Heart left ventricle (tissue), 16 donors: ENCODE measurements around the gene IDH2. TPM values are rescaled to one million over a fixed set of nuclear protein-coding genes. Genes with fewer than 3 reads are reported as not detected.

Experiments
- ATAC-seq, 4 donors: fragments of 200-7000 bp; cut with Tn5 transposase; one replicate each; pipeline ENCODE4 v1.9.1; 2020 to 2022; ENCODE audit warnings: moderate library complexity in 4 of 4, mild to moderate bottlenecking in 3 of 4, moderate number of reproducible peaks in 1 of 4
- DNase-seq, 5 donors: peaks; one replicate each; pipeline ENCODE4 v3.0.0-alpha.2; 2020
- H3K27ac ChIP-seq, 12 donors: fragments of 200-600 bp; sonication (generic) in 4 of 12; one replicate each; pipeline versions ENCODE4 v1.5.0 to v1.8.0; 2016 to 2022; ENCODE audit warnings: mild to moderate bottlenecking in 2 of 12
- H3K27me3 ChIP-seq, 9 donors: fragments of 200-600 bp; sonication (generic) in 2 of 9; one replicate each; pipeline versions ENCODE4 v1.5.1 to v1.8.0; 2016 to 2022; ENCODE audit warnings: mild to moderate bottlenecking in 3 of 9
- H3K36me3 ChIP-seq, 9 donors: fragments of 200-600 bp; sonication (generic) in 2 of 9; one replicate each; pipeline versions ENCODE4 v1.5.0 to v1.8.0; 2018 to 2022; ENCODE audit warnings: mild to moderate bottlenecking in 2 of 9
- H3K4me1 ChIP-seq, 12 donors: fragments of 200-600 bp; sonication (generic) in 4 of 12; one replicate each; pipeline versions ENCODE4 v1.5.0 to v1.8.0; 2016 to 2022; ENCODE audit warnings: mild to moderate bottlenecking in 3 of 12
- H3K4me3 ChIP-seq, 12 donors: fragments of 200-600 bp; sonication (generic) in 4 of 12; one replicate each; pipeline versions ENCODE4 v1.5.0 to v1.8.0; 2017 to 2022; ENCODE audit warnings: mild to moderate bottlenecking in 9 of 12, moderate library complexity in 4 of 12
- H3K9me3 ChIP-seq, 12 donors: fragments of 200-600 bp; sonication (generic) in 4 of 12; one replicate each; pipeline versions ENCODE4 v1.5.0 to v1.8.0; 2016 to 2022; ENCODE audit warnings: mild to moderate bottlenecking in 1 of 12
- POLR2A ChIP-seq, 2 donors: fragments of 450-650 bp; IDR thresholded peaks; one replicate each; pipeline ENCODE4 v1.6.1; 2017; ENCODE audit warnings: antibody characterized with exemption in 2 of 2, mild to moderate bottlenecking in 2 of 2, moderate library complexity in 2 of 2
- WGBS, 4 donors: extraction: QIAGEN DNeasy Blood & Tissue Kit in 2 of 4; methylation state at CpG; one replicate each; pipeline versions ENCODE4 v1.1.5 to v1.1.7; 2013 to 2018; 5-methylcytosine and 5-hydroxymethylcytosine counted together
- intact Hi-C, 10 donors: fragments of 100-400 bp; cut with DNase I; formaldehyde crosslinking; loops; one replicate each; pipeline versions ENCODE4 v1.11.1 to v1.14.2; 2022
- polyA plus RNA-seq, 2 donors: library from polyadenylated mRNA; stranded (reverse); fragments of 200-250 nt; gene quantifications; one replicate each; pipeline ENCODE4 v1.2.3, GENCODE V29; 2013
- total RNA-seq, 9 donors: library from RNA; depleted of rRNA in 2 of 9; stranded (reverse); fragments of >200 nt in 2 of 9; fragmentation: NEBNext Ultra II Directional in 3 of 9; extraction: Animal tissue kit (Norgen Biotek cat#: 25700) in 3 of 9; gene quantifications; one replicate each; pipeline versions ENCODE4 v1.1.0 to v1.2.4, GENCODE V29; 2016 to 2023
- TF ChIP-seq, protein P1 (sequence below), 12 donors: fragments of 200-600 bp; sonication (generic) in 4 of 12; IDR thresholded peaks; one replicate each; pipeline versions ENCODE4 v1.5.0 to v1.8.0; 2018 to 2022; ENCODE audit warnings: antibody characterized with exemption in 12 of 12, mild to moderate bottlenecking in 5 of 12
- donor health status: ischemic (EF 13 %, LVEDD 7.1; RV severe dilation, severe dysfunction).
- donor health status: healthy with polysubstance abuse.
- donor health status: DM: no; HTN: yes; CAD: no.
- donor health status: DM: no; HTN: no; CAD: no.
- donor health status: ischemic (EF 25% LVEDD 6.9; RV normal size, moderate dysfunction).
- donor health status: ischemic (EF 25% LVEDD 5.7; RV mildly dilated, moderate dysfunction).
- donor health status: healthy.
- donor health status: DM: yes; HTN: yes; CAD: no.
- donor health status: ischemic (EF 35%, LVEDD 5.7; RV mildly dilated, moderate dysfunction).
- donor health status: nonischemic (EF 11% LVEDD 7.7; RV severe dilation, severe dysfunction).
- donor health status: DM: yes; HTN: yes; CAD: no.
- donor health status: PGD.
- donor health status: ischemic (EF 29% LVEDD 5.4; RV normal size, mild dysfunction).
- donor health status: nonischemic (EF 23%, LVEDD 6.1; RV moderate dilation, normal function).

The IDH2 gene
- total and polyA plus RNA-seq, 11 donors: 366 to 1,258 (median 729) TPM

DNA sequence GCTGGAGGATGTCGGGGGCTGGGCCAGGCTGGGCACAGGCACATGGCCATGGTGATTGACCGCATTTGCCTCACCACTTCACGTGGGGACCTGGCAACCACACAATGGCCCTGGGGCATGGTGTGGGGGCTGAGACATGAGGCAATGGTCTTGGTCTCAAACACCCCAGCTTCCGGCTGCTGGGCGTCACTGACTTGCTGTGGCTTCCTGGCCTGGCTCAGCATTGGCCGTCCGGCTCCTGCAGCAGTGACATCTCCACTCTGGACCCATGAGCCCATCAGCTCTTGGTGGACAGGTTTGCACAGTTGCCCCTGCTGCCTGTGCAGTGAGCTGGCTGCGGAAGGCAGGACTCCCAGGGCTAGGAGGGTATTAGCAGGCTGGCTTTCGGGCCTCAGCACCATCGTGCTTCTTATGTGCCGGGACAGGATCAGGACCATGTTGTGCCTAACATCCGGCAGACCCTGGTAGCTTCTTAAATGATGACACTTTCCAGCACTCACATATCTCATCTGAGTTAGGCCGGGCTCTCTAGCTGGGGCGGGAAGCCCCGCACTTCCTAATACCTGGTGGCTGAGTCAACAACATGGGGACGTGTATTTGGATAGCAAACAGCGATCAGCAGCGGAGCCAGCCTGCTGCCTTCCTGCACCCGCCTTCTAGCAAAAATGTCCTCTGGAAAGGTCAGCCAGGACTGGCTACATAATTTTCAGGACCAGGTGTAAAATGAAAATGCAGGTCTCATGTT lies 67.0 kb downstream of the IDH2 start:
- H3K36me3 ChIP-seq: no peaks in the 10 kb centered on the region
- no peaks in the 10 kb centered on the region for H3K27me3 ChIP-seq
- TF ChIP-seq, protein P1, sequence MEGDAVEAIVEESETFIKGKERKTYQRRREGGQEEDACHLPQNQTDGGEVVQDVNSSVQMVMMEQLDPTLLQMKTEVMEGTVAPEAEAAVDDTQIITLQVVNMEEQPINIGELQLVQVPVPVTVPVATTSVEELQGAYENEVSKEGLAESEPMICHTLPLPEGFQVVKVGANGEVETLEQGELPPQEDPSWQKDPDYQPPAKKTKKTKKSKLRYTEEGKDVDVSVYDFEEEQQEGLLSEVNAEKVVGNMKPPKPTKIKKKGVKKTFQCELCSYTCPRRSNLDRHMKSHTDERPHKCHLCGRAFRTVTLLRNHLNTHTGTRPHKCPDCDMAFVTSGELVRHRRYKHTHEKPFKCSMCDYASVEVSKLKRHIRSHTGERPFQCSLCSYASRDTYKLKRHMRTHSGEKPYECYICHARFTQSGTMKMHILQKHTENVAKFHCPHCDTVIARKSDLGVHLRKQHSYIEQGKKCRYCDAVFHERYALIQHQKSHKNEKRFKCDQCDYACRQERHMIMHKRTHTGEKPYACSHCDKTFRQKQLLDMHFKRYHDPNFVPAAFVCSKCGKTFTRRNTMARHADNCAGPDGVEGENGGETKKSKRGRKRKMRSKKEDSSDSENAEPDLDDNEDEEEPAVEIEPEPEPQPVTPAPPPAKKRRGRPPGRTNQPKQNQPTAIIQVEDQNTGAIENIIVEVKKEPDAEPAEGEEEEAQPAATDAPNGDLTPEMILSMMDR (IDR thresholded peaks at IDR 0.05): no peak
- TF ChIP-seq POLR2A (IDR thresholded peaks at IDR 0.05): no peak
- no peaks in the 10 kb centered on the region for H3K9me3 ChIP-seq
- peak; percentile 42 to 75 (median 62) for DNase-seq
- intact Hi-C loops: no loop called here
- ATAC-seq: peak; percentile 15 to 66 (median 40)
- H3K4me1 ChIP-seq: peaks cover 6 to 93% (median 57%) of the 10 kb centered on the region in 12 donors
- peak overlapping the region in 1 of 12 donors; percentile 27 for H3K4me3 ChIP-seq
- 70 to 82% (median 74%) methylated on average over 10 to 19 of the region's 19 CpGs for WGBS, 4 donors
- H3K27ac ChIP-seq: peak overlapping the region in 11 of 12 donors; percentile 33 to 97 (median 77)

DNA sequence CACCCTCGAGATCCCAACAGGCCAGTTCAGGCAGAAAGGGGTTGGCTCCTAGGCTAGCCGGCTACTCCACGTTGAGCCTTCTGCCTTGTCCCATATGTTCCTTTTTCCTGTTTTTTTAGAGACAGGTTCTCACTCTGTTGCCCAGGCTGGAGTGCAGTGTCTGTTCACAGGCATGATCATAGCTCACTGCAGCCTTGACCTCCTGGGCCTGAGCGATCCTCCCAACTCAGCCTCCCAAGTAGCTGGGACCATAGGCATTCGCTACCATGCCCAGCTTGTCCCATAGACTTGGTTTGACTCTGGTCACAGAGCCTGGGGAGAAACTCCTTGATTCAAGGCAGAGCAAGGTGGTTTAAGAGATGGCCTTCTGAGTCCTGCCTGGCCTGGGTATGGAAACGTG lies 68.8 kb downstream of the IDH2 start:
- Histone ChIP-seq H3K4me3 (no peak overlapping the region), H3K4me1 (peaks cover 6 to 97% (median 56%) of the 10 kb centered on the region in 12 donors), H3K27me3 (no peaks in the 10 kb centered on the region), H3K27ac (peak overlapping the region in 8 of 12 donors; percentile 11 to 97 (median 53)), H3K36me3 (no peaks in the 10 kb centered on the region), H3K9me3 (no peaks in the 10 kb centered on the region)
- peak in 1 of 5 donors; percentile 26 for DNase-seq
- TF ChIP-seq POLR2A (IDR thresholded peaks at IDR 0.05): no peak
- TF ChIP-seq, protein P1 (IDR thresholded peaks at IDR 0.05): no peak
- intact Hi-C loops: loop anchor here in 1 of 10 donors (5.0 kb wide), 1 partner anchor 34 kb away; no protein-coding TSS in a partner anchor
- ATAC-seq: no peak
- 71 to 95% (median 79%) methylated on average over 6 of the region's 6 CpGs for WGBS, 4 donors

Other genes with a start within 250 kb of the IDH2 start
- gene AP3S2, start 208.5 kb downstream of the IDH2 start, total RNA-seq: 10 to 100 TPM; 37.1 to 64.6 (median 43.3) TPM
- gene AP3S2, start 208.5 kb downstream of the IDH2 start, polyA plus RNA-seq: 10 to 100 TPM; 15.4 to 42.1 TPM
- gene ARPIN, start 189.5 kb downstream of the IDH2 start, total RNA-seq: 10 to 100 TPM in 7 of 9 donors, 1 to 10 TPM in 2; 7.3 to 15.3 (median 11.5) TPM
- 1 to 10 TPM; 7.4 to 7.5 TPM for gene ARPIN, start 189.5 kb downstream of the IDH2 start, polyA plus RNA-seq
- 10 to 100 TPM in 1 of 9 donors, 1 to 10 TPM in 8; 2.9 to 22.4 (median 5.9) TPM for gene ZNF710, start 101.1 kb downstream of the IDH2 start, total RNA-seq
- 1 to 10 TPM; 3.4 to 6.1 TPM for gene ZNF710, start 101.1 kb downstream of the IDH2 start, polyA plus RNA-seq
- gene SEMA4B, start 98.9 kb upstream of the IDH2 start, total RNA-seq: 100 to 1,000 TPM in 1 of 9 donors, 10 to 100 TPM in 8; 14.8 to 105 (median 21.0) TPM
- 10 to 100 TPM; 13.8 to 36.3 TPM for gene SEMA4B, start 98.9 kb upstream of the IDH2 start, polyA plus RNA-seq
- gene CIB1, start 131.5 kb upstream of the IDH2 start, total RNA-seq: 100 to 1,000 TPM in 1 of 9 donors, 10 to 100 TPM in 8; 38.7 to 107 (median 80.8) TPM
- 100 to 1,000 TPM in 1 of 2 donors, 10 to 100 TPM in 1; 78.2 to 145 TPM for gene CIB1, start 131.5 kb upstream of the IDH2 start, polyA plus RNA-seq
- gene GDPGP1, start 131.7 kb upstream of the IDH2 start, total RNA-seq: 10 to 100 TPM in 6 of 9 donors, 1 to 10 TPM in 3; 5.9 to 18.9 (median 13.6) TPM
- 1 to 10 TPM; 4.8 to 5.4 TPM for gene GDPGP1, start 131.7 kb upstream of the IDH2 start, polyA plus RNA-seq
- under 1 TPM in 4 of 9 donors, not detected in 5; 0.13 to 0.35 (median 0.23) TPM for gene TTLL13, start 147.1 kb upstream of the IDH2 start, total RNA-seq
- under 1 TPM; 0.07 to 0.11 TPM for gene TTLL13, start 147.1 kb upstream of the IDH2 start, polyA plus RNA-seq
- gene NGRN, start 163.2 kb upstream of the IDH2 start, total RNA-seq: 100 to 1,000 TPM in 8 of 9 donors, 10 to 100 TPM in 1; 93.2 to 149 (median 116) TPM
- gene NGRN, start 163.2 kb upstream of the IDH2 start, polyA plus RNA-seq: 100 to 1,000 TPM; 119 to 142 TPM
- 1 to 10 TPM; 2.1 to 9.9 (median 5.9) TPM for gene ZNF774, start 249.8 kb upstream of the IDH2 start, total RNA-seq
- 1 to 10 TPM; 3.1 to 4.2 TPM for gene ZNF774, start 249.8 kb upstream of the IDH2 start, polyA plus RNA-seq